HFF-Myc (cell line): ENCODE data around the gene PLPP7.
"Not testable (repeated sequence)": the region's sequence is repeated elsewhere in the genome, so short reads cannot be mapped to it uniquely, and the experiment has no call there.

Source experiments
- DNase-seq: peaks from one replicate; pipeline ENCODE4 v3.0.0-alpha.2; 2011; ENCODE audit warnings: low read depth; ENCODE audit errors: extremely low read depth
- H3K4me3 ChIP-seq: replicated peaks from 2 replicates; pipeline ENCODE4 v1.5.1; 2011; ENCODE audit warnings: low read depth, mild to moderate bottlenecking, control low read depth, low read length
- TF ChIP-seq, protein P1 (sequence below): IDR thresholded peaks from 2 replicates; pipeline ENCODE4 v1.5.1; 2012; ENCODE audit warnings: mild to moderate bottlenecking, low read depth, low read length, control low read depth; ENCODE audit errors: missing control alignments

The PLPP7 gene

DNA sequence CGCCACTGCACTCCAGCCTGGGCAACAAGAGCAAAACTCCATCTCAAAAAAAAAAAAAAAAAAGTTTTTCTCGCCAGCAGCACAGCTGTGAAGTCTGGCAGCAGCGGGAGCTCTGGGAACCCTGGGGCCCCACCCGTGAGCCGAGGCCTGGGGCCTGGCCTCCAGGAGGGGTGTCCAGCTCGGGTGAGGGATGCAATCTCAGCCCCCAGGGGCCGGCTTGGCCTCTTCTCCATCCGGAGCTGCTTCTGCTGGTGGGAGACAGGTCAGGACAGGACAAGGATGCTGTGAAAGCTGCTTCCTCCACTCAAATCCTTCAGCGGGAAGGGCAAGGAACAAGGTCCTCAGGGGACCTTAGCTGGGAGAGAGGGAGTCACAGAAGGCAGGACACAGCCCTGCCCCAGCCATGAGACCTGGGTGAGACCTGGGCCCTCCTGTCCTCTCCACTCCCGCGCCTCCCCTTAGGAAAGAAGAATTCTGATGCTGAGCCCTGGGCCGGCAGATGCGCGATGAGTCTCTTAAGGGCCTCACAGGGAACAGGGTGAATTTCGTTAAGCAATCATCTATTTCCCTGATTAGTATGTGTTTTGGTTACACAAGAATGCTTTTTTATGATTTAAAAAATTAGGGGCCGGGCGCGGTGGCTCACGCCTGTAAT is 30.6 kb downstream of the PLPP7 start:
- H3K4me3 ChIP-seq, result no peak overlapping the region
- DNase-seq, result no peak
- TF ChIP-seq, protein P1, sequence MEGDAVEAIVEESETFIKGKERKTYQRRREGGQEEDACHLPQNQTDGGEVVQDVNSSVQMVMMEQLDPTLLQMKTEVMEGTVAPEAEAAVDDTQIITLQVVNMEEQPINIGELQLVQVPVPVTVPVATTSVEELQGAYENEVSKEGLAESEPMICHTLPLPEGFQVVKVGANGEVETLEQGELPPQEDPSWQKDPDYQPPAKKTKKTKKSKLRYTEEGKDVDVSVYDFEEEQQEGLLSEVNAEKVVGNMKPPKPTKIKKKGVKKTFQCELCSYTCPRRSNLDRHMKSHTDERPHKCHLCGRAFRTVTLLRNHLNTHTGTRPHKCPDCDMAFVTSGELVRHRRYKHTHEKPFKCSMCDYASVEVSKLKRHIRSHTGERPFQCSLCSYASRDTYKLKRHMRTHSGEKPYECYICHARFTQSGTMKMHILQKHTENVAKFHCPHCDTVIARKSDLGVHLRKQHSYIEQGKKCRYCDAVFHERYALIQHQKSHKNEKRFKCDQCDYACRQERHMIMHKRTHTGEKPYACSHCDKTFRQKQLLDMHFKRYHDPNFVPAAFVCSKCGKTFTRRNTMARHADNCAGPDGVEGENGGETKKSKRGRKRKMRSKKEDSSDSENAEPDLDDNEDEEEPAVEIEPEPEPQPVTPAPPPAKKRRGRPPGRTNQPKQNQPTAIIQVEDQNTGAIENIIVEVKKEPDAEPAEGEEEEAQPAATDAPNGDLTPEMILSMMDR, result no peak

DNA sequence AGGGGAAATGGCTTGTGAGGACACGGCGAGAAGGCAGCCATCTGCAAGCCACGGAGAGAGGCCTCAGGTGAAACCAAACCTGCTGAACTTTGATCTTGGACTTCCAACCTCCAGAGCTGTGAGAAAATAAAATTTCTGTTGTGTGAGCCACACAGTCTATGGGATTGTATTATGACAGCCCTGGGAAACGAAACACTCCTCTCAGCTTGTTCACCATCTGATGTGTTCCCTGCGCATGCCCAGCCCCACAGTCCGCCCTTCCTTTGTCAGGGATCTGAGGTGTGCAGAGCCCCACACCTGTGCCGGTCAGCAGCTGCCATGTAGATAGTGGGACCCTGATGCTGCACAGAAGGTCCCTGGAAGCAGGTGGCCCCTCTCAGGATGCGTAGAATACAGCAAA is 34.1 kb downstream of the PLPP7 start:
- TF ChIP-seq, protein P1, result no peak
- H3K4me3 ChIP-seq, result no peak overlapping the region
- no peak for DNase-seq

DNA sequence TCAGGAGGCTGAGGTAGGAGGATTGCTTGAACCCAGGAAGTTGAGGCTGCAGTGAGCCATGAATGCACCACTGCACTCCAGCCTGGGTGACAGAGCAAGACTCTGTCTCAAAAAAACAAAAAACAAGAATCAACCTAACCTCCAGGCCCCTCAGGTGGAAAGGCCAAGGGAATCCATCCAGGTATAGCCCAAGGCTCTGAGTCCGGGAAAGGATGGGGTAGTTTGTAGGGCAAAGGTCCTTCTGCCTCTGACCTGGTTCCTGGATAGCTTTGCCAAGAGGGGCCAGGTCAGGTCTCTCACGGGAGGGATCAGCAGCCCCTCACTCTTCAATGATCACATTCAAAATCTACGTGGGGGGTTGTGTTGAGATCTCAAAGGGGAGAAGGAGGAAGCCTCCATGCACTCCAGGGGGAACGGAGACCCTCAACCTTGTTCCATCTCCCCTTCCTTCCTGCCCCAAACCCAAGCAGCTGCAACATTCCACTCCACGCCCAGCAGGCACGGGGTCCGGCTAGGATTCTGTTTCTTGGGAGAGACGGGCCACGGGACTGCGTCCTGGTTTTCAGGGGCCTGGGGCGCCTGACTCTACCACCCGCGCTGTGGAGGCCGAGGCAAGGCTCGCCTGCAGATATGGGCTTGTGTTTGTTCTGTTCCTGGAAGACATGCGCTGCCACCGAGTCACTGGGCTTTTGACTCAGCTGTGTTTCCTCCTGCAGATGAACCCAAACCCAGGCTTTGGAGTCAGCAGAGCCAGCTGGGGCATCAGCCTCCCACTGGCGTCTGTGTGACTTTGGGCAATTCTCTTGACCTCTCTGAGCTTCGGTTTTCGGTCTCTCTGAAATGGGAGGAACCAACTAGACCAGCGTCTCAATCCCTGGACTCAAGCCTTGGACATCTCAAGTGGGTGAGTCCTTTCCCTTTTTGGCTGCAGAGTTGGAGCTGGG is 35.5 kb downstream of the PLPP7 start:
- no peak for DNase-seq
- TF ChIP-seq, protein P1, result no peak
- H3K4me3 ChIP-seq, result no peak overlapping the region

DNA sequence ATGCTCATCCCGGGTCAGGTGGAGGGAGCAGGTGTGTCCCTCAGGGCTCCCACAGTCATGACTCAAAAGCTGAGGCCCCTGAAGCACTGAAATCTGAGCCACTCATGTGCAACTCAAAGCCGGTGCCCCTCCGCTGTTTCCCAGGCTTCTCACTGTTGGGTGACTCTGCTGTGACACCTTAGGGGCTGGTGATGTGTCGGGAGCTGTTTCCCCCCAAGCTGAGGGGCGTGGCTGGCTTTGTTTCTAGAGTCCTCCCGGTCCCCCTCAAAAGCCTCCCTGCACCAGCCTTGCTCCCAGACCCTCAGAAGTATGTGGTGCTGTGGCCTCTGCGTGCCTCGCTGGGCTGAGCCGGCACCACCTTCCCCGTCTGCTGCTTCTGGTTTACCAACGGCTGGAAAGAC is 39.7 kb downstream of the PLPP7 start:
- no peak for DNase-seq
- H3K4me3 ChIP-seq, result no peak overlapping the region
- TF ChIP-seq, protein P1, result no peak

DNA sequence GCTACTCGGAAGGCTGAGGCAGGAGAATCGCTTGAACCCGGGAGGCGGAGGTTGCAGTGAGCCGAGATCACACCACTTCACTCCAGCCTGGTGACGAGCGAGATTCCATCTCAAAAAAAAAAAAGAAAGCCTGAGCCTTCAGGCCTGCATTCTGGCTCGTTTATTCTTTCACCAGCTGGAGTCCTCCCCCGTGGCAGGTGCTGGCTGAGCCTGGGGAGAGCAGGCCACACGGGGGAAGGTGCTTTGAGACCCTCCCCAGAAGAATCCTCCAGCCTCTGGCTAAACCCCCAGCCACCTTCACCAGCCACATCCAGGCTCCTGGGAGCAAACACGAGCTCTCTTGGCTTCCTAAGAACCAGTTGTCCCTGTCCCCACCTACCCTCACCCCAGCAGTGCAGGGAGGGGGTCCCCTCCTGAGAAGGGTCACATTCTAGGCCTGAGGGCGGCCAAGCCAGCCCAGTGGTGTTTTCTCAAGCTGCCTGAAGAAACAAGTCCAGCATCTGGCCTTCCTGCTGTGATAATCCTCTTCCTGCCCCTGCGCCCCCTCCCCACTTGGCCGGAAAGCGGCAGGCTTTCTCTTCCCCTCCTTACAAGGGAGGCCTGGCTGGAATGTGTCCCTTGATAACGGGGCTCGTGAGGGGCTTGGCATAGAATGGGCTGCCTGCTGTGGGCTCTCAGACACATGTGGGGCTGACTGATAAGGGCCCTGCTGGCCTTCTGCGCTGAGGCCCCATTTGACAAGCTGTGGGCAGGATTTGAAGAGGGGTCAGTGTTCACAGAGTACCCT is 41.5 kb downstream of the PLPP7 start:
- no peak overlapping the region for H3K4me3 ChIP-seq
- no peak for DNase-seq

DNA sequence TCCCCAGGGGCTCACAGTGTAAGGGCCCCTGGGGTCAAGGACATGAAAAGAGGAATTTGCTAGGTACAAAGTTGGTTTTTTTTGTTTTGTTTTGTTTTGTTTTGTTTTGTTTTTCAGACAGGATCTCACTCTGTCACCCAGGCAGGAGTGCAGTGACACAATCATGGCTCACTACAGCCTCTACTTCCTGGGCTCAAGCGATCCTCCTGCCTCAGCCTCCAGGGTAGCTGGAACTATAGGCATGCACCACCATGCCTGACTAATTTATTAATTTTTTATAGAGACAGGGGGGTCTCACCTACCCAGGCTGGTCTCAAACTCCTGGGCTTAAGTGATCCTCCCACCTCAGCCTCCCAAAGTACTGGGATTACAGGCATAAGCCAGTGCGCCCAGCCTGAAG is 42.5 kb downstream of the PLPP7 start:
- H3K4me3 ChIP-seq, DNase-seq: not testable (repeated sequence)

More for the DNA sequence above, 41.5 kb downstream of the PLPP7 start:
- TF ChIP-seq, protein P1, result no peak
